ENCODE measurements around the gene FCHSD2. TPM values are rescaled to one million over a fixed set of nuclear protein-coding genes. Genes with fewer than 3 reads are reported as not detected.
A peak's percentile ranks its signal among the peaks of the same experiment; 100 is the strongest.

Gene FCHSD2
- total and polyA plus RNA-seq, 2 donors (not counting 1 experiment from before 2014, with no cell fraction given), result 113 to 189 TPM

DNA sequence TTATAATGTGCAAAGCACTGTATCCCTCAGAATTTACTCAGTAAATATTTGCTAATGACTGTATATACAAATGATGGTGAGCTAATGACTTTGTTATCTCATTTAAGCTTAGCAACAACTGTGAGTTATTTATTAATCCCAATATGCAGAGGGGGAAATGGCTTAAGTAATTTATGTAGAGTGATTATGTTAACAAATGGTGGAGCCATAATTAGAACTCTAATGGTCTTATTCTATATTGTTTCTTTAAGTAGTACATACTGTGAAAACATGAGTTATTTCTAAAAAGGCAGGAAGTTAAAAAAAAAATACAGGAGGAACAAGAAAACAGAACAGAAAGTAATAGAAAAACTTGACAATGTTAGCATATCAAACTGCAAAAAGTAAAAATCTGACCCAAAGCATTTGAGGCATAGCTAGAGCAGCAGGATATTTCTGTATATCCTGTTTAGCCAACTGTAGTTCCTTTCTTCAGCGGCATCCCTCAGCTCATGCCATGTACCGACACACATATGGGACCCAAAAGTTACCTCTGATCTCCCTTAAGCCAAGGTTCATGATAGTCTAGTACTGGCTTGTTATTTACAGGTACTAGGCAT lies 94.2 kb downstream of the FCHSD2 start:
- Histone ChIP-seq H3K36me3 (replicated peaks in 1 of 2; ENCODE audit: control extremely low read depth in 1 of 2, control insufficient read depth in 1 of 2, extremely low read depth in 1 of 2, insufficient read depth in 2 of 2, low read length in 1 of 2) (peaks cover 9% of the 10 kb centered on the region in 2 experiments), H3K79me2 (ENCODE audit: control insufficient read depth, insufficient read depth, low read length) (peaks cover 76% of the 10 kb centered on the region), H4K20me1 (ENCODE audit: control insufficient read depth, insufficient read depth, low read length, poor library complexity, severe bottlenecking) (no peaks in the 10 kb centered on the region), H3K9me3 (ENCODE audit: control extremely low read depth in 1 of 3, control insufficient read depth in 2 of 3, insufficient read depth in 1 of 3, low read length in 2 of 3) (peaks cover 0 to 7% (median 0%) of the 10 kb centered on the region in 3 donors), H3K4me3 (ENCODE audit: control extremely low read depth in 1 of 5, extremely low read depth in 1 of 5, insufficient read depth in 1 of 5, low read depth in 2 of 5, low read length in 4 of 5) (peak overlapping the region; percentile 14 to 52 (median 32)), H3K4me2 (replicated peaks; ENCODE audit: low read depth, low read length, poor library complexity, severe bottlenecking) (peak overlapping the region; percentile 72), H2AFZ (ENCODE audit: insufficient read depth, low read depth, low read length, poor library complexity, severe bottlenecking) (peak overlapping the region; percentile 22), H3K27ac (ENCODE audit: low read length in 2 of 2) (peak overlapping the region; percentile 81 to 89), H3K27me3 (replicated peaks in 1 of 4; ENCODE audit: control extremely low read depth in 1 of 4, control insufficient read depth in 3 of 4, insufficient read depth in 4 of 4, low read length in 3 of 4) (no peaks in the 10 kb centered on the region), H3K9ac (ENCODE audit: low read length) (peak overlapping the region; percentile 57), H3K4me1 (ENCODE audit: control insufficient read depth in 2 of 2, insufficient read depth in 2 of 2, low read length in 2 of 2) (peaks cover 68 to 80% of the 10 kb centered on the region in 2 donors)
- intact Hi-C loops (cut with micrococcal nuclease), result loop anchor here (2.0 kb wide), 3 partner anchors 17 to 95 kb away; partner anchors contain the start of gene FCHSD2
- H3K4me1 Mint-ChIP-seq, result peaks cover 66% of the 10 kb centered on the region
- H3K27ac Mint-ChIP-seq, result peak overlapping the region; percentile 88
- H3K27me3 Mint-ChIP-seq, result no peaks in the 10 kb centered on the region
- WGBS (ENCODE audit: insufficient coverage), result 0% methylated on average over 1 of the region's 2 CpGs
- ChIA-PET CTCF (interaction anchor here (0.7 to 3.9 kb wide), 7 partner anchors 10 to 133 kb away, joined by 3 to 16 read pairs (median 4); no protein-coding TSS in a partner anchor), POLR2A (interaction anchor here (0.8 to 1.3 kb wide), 3 partner anchors 34 to 118 kb away, joined by 3 read pairs; partner anchors contain the start of gene FCHSD2)
- peak overlapping the region; percentile 79 for H3K4me3 Mint-ChIP-seq
- peak; percentile 80 for DNase-seq
- ATAC-seq (ENCODE audit: low read depth), result peak; percentile 91
- H3K9me3 Mint-ChIP-seq (ENCODE audit: insufficient read depth), result no peaks in the 10 kb centered on the region
- no peak for TF ChIP-seq EZH2 (IDR thresholded peaks at IDR 0.05; ENCODE audit: borderline replicate concordance, insufficient read depth, low read depth, low read length, poor library complexity, severe bottlenecking)
- TF ChIP-seq, protein P1, sequence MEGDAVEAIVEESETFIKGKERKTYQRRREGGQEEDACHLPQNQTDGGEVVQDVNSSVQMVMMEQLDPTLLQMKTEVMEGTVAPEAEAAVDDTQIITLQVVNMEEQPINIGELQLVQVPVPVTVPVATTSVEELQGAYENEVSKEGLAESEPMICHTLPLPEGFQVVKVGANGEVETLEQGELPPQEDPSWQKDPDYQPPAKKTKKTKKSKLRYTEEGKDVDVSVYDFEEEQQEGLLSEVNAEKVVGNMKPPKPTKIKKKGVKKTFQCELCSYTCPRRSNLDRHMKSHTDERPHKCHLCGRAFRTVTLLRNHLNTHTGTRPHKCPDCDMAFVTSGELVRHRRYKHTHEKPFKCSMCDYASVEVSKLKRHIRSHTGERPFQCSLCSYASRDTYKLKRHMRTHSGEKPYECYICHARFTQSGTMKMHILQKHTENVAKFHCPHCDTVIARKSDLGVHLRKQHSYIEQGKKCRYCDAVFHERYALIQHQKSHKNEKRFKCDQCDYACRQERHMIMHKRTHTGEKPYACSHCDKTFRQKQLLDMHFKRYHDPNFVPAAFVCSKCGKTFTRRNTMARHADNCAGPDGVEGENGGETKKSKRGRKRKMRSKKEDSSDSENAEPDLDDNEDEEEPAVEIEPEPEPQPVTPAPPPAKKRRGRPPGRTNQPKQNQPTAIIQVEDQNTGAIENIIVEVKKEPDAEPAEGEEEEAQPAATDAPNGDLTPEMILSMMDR (IDR thresholded peaks at IDR 0.05), result no peak

DNA sequence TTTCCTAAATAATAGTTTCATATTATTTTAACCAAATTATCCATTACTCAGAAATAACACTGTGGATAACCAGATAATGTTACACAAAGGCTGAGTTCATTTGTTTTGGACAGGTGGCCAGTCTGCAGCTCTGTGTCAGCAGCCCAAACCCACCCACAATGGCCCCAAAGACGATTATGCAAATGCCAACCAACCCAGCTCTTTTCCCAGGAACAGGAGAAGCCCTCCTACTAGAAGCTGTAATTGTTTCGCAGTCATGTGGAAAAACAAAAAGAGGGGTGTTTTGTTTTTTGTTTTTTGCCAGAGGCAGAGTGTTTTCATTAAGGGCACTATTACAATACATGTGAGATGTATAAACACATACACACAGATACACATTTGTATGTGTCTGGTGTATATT lies 102.1 kb downstream of the FCHSD2 start:
- Mint-ChIP-seq H3K9me3 (ENCODE audit: insufficient read depth) (peaks cover 2% of the 10 kb centered on the region), H3K27me3 (no peaks in the 10 kb centered on the region), H3K4me1 (peaks cover 62% of the 10 kb centered on the region), H3K27ac (no peak overlapping the region), H3K4me3 (no peak overlapping the region)
- no peak overlapping the region for H2AFZ ChIP-seq (ENCODE audit: insufficient read depth, low read depth, low read length, poor library complexity, severe bottlenecking)
- CTCF ChIA-PET, result interaction anchor here (1.2 kb wide), 1 partner anchor 138 kb away, joined by 3 read pairs; no protein-coding TSS in a partner anchor
- peak overlapping the region in 1 of 2 donors; percentile 56 for H3K27ac ChIP-seq (ENCODE audit: low read length in 2 of 2)
- H3K4me3 ChIP-seq (ENCODE audit: control extremely low read depth in 1 of 5, extremely low read depth in 1 of 5, insufficient read depth in 1 of 5, low read depth in 2 of 5, low read length in 4 of 5), result no peak overlapping the region
- no peaks in the 10 kb centered on the region for H4K20me1 ChIP-seq (ENCODE audit: control insufficient read depth, insufficient read depth, low read length, poor library complexity, severe bottlenecking)
- intact Hi-C loops (cut with micrococcal nuclease), result no loop called here
- H3K79me2 ChIP-seq (ENCODE audit: control insufficient read depth, insufficient read depth, low read length), result peaks cover 94% of the 10 kb centered on the region
- TF ChIP-seq EZH2 (IDR thresholded peaks at IDR 0.05; ENCODE audit: borderline replicate concordance, insufficient read depth, low read depth, low read length, poor library complexity, severe bottlenecking), result no peak
- TF ChIP-seq, protein P1 (IDR thresholded peaks at IDR 0.05), result no peak
- H3K9me3 ChIP-seq (ENCODE audit: control extremely low read depth in 1 of 3, control insufficient read depth in 2 of 3, insufficient read depth in 1 of 3, low read length in 2 of 3), result peaks cover 0 to 10% (median 1%) of the 10 kb centered on the region in 3 donors
- H3K4me2 ChIP-seq (replicated peaks; ENCODE audit: low read depth, low read length, poor library complexity, severe bottlenecking), result no peak overlapping the region
- H3K4me1 ChIP-seq (ENCODE audit: control insufficient read depth in 2 of 2, insufficient read depth in 2 of 2, low read length in 2 of 2), result peaks cover 19 to 34% of the 10 kb centered on the region in 2 donors
- ATAC-seq (ENCODE audit: low read depth) (no peak), DNase-seq (no peak)
- H3K27me3 ChIP-seq (replicated peaks in 1 of 4; ENCODE audit: control extremely low read depth in 1 of 4, control insufficient read depth in 3 of 4, insufficient read depth in 4 of 4, low read length in 3 of 4), result no peaks in the 10 kb centered on the region
- POLR2A ChIA-PET, result no interaction called here
- H3K36me3 ChIP-seq (replicated peaks in 1 of 2; ENCODE audit: control extremely low read depth in 1 of 2, control insufficient read depth in 1 of 2, extremely low read depth in 1 of 2, insufficient read depth in 2 of 2, low read length in 1 of 2), result peaks cover 15 to 56% of the 10 kb centered on the region in 2 experiments
- WGBS (ENCODE audit: insufficient coverage), result no CpG with 5 or more reads among the region's 2 CpGs
- no peak overlapping the region for H3K9ac ChIP-seq (ENCODE audit: low read length)

Measured in B cell (primary cell).